Calu3 (cell line): ENCODE results near the gene KLF15. TPM values are rescaled to one million over a fixed set of nuclear protein-coding genes. Genes with fewer than 3 reads are reported as not detected.

ENCODE experiments used
- BruUV-seq: library from RNA; stranded (reverse); fragments of 400-500 nt; replicated peaks from 2 replicates; lab custom pipeline; 2021; lab: Mats Ljungman, UMichigan
- CTCF ChIA-PET: fragments of 300-600 bp; sonication (Branson Sonifier 250); formaldehyde crosslinking; loops from one replicate; lab custom pipeline; 2022; ENCODE audit warnings: antibody characterized with exemption; lab: Charles Lee
- DNase-seq: peaks from one replicate; pipeline ENCODE4 v3.0.0; 2022
- H3K27ac Mint-ChIP-seq: one replicate; pipeline ENCODE4 v1.8.0; 2022; ENCODE audit warnings: mixed read lengths; ENCODE audit not compliant: unreplicated experiment
- H3K27me3 Mint-ChIP-seq: one replicate; pipeline ENCODE4 v1.8.0; 2022; ENCODE audit warnings: mixed read lengths; ENCODE audit not compliant: unreplicated experiment
- H3K36me3 Mint-ChIP-seq: one replicate; pipeline ENCODE4 v1.8.0; 2022; ENCODE audit warnings: mild to moderate bottlenecking, moderate library complexity, mixed read lengths; ENCODE audit not compliant: insufficient read depth, unreplicated experiment
- H3K4me1 Mint-ChIP-seq: one replicate; pipeline ENCODE4 v1.8.0; 2022; ENCODE audit warnings: mild to moderate bottlenecking, low read depth, mixed read lengths; ENCODE audit not compliant: unreplicated experiment
- H3K4me3 Mint-ChIP-seq: one replicate; pipeline ENCODE4 v1.8.0; 2022; ENCODE audit warnings: mild to moderate bottlenecking, low read depth, moderate library complexity, mixed read lengths; ENCODE audit not compliant: unreplicated experiment
- H3K9me3 Mint-ChIP-seq: one replicate; pipeline ENCODE4 v1.8.0; 2022; ENCODE audit warnings: low read depth, mixed read lengths; ENCODE audit not compliant: unreplicated experiment
- intact Hi-C: fragments of 100-400 bp; cut with micrococcal nuclease; formaldehyde crosslinking; loops from one replicate; pipeline ENCODE4 v1.10.0; 2022; ENCODE audit not compliant: unreplicated experiment
- total RNA-seq: library from RNA; stranded (reverse); gene quantifications from 2 replicates; pipeline ENCODE4 v1.2.3, GENCODE V29; 2022
- TF ChIP-seq, protein P1 (sequence below): fragments of 200-600 bp; IDR thresholded peaks from one replicate; pipeline ENCODE4 v1.8.0; 2022; ENCODE audit warnings: antibody characterized with exemption; ENCODE audit not compliant: unreplicated experiment

Gene KLF15
- total RNA-seq, 1 experiment from 2014 or later = 8.2 TPM

DNA sequence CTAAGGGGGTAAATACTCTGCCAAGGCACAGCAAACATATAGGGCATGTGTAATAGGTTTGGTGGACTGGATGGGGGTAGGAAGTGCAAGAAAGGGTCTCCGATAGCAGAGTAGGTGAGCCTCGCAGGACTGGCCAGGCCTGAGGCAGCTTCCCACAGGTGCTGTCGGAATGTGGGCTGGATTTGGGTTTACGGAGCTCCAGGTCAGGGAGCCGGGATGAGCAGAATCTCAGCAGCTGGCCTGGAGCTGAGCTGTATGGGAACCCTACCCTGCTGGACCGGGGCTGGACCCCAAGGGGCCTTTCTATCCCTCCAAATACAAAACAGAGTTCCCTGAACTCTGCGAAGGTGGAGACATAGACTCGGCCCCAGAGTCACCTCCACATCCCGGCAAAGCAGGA lies 15.0 kb downstream of the KLF15 start:
- Mint-ChIP-seq H3K27me3 (peaks cover 47% of the 10 kb centered on the region), H3K9me3 (no peaks in the 10 kb centered on the region), H3K36me3 (no peaks in the 10 kb centered on the region), H3K27ac (no peak overlapping the region), H3K4me3 (no peak overlapping the region), H3K4me1 (no peaks in the 10 kb centered on the region)
- no TSS peak for BruUV-seq
- peak; percentile 0 for DNase-seq
- TF ChIP-seq, protein P1, sequence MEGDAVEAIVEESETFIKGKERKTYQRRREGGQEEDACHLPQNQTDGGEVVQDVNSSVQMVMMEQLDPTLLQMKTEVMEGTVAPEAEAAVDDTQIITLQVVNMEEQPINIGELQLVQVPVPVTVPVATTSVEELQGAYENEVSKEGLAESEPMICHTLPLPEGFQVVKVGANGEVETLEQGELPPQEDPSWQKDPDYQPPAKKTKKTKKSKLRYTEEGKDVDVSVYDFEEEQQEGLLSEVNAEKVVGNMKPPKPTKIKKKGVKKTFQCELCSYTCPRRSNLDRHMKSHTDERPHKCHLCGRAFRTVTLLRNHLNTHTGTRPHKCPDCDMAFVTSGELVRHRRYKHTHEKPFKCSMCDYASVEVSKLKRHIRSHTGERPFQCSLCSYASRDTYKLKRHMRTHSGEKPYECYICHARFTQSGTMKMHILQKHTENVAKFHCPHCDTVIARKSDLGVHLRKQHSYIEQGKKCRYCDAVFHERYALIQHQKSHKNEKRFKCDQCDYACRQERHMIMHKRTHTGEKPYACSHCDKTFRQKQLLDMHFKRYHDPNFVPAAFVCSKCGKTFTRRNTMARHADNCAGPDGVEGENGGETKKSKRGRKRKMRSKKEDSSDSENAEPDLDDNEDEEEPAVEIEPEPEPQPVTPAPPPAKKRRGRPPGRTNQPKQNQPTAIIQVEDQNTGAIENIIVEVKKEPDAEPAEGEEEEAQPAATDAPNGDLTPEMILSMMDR = no peak
- intact Hi-C loops = no loop called here
- CTCF ChIA-PET = no interaction called here

DNA sequence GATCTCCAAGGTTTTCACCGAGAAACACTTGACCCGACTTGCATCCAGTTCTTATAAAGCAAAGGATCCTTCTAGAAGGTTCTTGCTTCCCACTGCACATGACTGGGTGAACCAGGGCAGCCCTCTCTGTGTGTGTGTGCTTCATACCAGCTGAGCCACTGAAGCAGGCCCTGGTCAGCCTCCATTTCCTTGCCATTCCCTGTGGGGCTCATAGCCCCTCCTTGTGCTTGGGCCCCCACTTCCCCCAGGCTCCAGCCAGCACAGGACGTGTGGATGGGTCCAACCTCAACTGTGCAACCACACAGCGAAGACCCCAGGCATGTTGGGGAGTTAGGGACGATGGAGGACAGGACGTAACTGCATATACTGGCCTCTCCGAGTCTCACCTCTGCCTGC lies 15.5 kb downstream of the KLF15 start:
- DNase-seq = peak; percentile 0
- TF ChIP-seq, protein P1 = no peak
- Mint-ChIP-seq H3K4me1 (no peaks in the 10 kb centered on the region), H3K9me3 (no peaks in the 10 kb centered on the region), H3K27ac (no peak overlapping the region), H3K36me3 (no peaks in the 10 kb centered on the region), H3K4me3 (no peak overlapping the region), H3K27me3 (peaks cover 49% of the 10 kb centered on the region)
- intact Hi-C loops = no loop called here
- CTCF ChIA-PET = no interaction called here
- no TSS peak for BruUV-seq

DNA sequence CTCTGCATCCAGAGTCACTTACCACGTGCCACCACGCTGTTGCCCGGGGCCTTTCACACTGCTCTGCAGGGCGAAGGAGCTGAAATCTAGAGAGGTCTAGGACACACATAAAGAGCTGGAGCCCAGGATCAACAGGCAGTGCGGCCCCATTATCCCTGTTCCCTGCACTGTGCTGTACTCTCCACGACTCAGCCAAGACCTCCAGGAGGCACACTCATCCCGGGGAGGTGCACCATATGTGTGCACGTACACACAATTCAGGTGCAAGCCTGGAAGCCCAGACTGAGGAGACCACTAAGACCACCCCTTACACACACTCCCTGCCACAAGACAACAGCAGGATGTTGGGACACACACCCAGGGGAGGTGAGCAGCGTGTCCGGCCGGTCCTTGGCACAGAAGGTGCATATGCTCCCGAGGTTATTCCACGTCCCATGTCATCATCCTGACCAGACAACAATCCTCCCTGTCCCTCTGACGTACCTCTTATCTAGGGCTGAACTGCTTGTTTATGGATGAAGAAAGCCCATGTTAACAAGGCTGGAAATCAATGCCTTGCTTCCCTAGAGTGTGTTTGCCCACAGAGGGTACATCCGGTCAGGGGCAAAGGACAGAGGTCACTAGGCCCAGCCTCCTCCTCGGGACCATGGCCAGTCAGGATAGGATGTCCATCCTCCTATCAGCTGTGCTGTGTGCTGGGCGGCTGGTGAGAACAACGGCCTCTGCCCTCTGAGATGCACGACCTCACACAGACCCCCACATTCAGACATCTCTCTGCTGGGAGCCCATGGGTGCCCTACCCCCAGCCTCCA lies 16.1 kb downstream of the KLF15 start:
- CTCF ChIA-PET = no interaction called here
- intact Hi-C loops = no loop called here

GRCh38 chr3:126340596-126340942 lies 16.6 kb downstream of the KLF15 start:
- H3K27me3 Mint-ChIP-seq = peaks cover 49% of the 10 kb centered on the region
- TF ChIP-seq, protein P1 = no peak
- H3K4me1 Mint-ChIP-seq = no peaks in the 10 kb centered on the region
- CTCF ChIA-PET = no interaction called here
- H3K27ac Mint-ChIP-seq = no peak overlapping the region
- H3K4me3 Mint-ChIP-seq = no peak overlapping the region
- DNase-seq = no peak
- no peaks in the 10 kb centered on the region for H3K9me3 Mint-ChIP-seq
- no peaks in the 10 kb centered on the region for H3K36me3 Mint-ChIP-seq
- intact Hi-C loops = no loop called here
- BruUV-seq = no TSS peak

More for the DNA sequence above, 16.1 kb downstream of the KLF15 start:
- no peak overlapping the region for H3K27ac Mint-ChIP-seq
- BruUV-seq = no TSS peak
- no peaks in the 10 kb centered on the region for H3K9me3 Mint-ChIP-seq
- peak; percentile 0 for DNase-seq
- no peaks in the 10 kb centered on the region for H3K36me3 Mint-ChIP-seq
- no peaks in the 10 kb centered on the region for H3K4me1 Mint-ChIP-seq
- no peak overlapping the region for H3K4me3 Mint-ChIP-seq
- H3K27me3 Mint-ChIP-seq = peaks cover 49% of the 10 kb centered on the region
- TF ChIP-seq, protein P1 = no peak
